Esophagus muscularis mucosa (tissue), 3 donors: Measurements from ENCODE around the gene TP53INP2.

ENCODE experiments used
- CTCF ChIP-seq, 3 experiments: fragments of 200-600 bp in 2 of 3; fragments of 450-650 bp in 1 of 3; sonication (generic) in 2 of 3; IDR thresholded peaks; one replicate each; pipeline ENCODE4 v1.5.1; 2017 to 2019; ENCODE audit warnings: antibody characterized with exemption in 3 of 3, mild to moderate bottlenecking in 2 of 3, moderate library complexity in 1 of 3
- POLR2A ChIP-seq: fragments of 450-650 bp; IDR thresholded peaks from one replicate; pipeline ENCODE4 v1.6.1; 2017; ENCODE audit warnings: antibody characterized with exemption, moderate library complexity, mild to moderate bottlenecking, low read depth

GRCh38 chr20:34693414-34693813 is 10.7 kb upstream of the TP53INP2 start:
- TF ChIP-seq CTCF (IDR thresholded peaks at IDR 0.05) = no peak
- TF ChIP-seq POLR2A = no peak
